NCI-H345 (cell line): ENCODE data around the gene STK32C.
A peak's percentile ranks its signal among the peaks of the same experiment; 100 is the strongest.

ENCODE experiments used
- DNase-seq: peaks from one replicate; lab custom pipeline; 2025; lab: John Stamatoyannopoulos, UW

Gene STK32C

DNA sequence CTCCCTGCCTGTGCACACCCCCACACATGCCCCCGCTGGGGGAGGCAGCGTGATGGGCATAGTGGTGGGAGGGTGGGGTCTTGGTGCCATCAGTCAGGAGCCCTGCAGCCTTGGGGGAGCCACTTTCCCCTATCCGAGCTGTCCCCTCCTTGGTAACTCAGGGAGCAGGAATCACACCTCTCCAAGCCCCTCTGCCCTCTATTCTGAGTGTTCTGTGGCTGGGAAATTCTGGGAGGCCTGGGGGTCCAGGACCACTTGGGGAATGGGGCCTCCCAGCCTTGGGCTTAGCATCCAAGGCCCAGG lies 109.7 kb downstream of the STK32C start:
- no peak for DNase-seq

DNA sequence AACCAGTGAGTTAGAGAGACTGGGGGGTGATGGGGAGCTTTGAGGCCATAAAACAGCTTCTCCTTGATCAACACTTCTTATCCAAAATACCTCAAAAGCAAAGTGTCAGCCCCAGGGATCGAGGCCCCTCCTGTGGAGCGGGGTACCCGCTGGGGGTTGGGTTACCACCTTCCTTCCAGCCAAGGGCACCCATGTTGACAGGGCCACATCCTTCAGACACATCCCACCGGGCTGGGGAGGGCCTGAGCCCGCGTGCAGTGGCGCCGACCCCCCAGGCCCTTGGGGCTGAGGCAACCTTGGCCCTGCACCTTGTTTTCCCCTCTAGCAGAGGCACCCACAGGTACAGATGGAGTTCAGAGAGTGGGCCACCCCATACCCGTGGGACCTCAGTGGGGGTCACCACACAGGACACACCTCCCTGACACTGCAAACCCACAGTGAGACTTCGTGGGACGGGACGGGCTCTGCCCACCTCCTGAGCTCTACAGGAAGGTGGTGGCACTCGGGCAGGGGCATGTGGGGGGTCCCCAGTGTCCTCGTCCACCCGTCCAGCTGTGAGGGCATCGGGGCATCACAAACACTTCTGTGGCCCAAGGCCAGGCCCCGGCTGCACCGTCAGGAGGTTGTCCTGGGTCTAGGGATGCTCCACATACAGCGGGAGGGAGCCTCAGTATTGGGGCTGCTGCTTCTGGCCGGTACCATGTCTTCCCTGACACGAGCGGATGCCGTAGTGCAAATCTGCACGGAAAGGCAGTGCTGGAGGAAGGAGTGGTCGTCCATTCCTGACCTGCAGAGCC lies 110.3 kb downstream of the STK32C start:
- DNase-seq, result no peak

- no peak for DNase-seq
These were observed 111.3 kb downstream of the STK32C start for GRCh38 chr10:132196178-132197113.

DNA sequence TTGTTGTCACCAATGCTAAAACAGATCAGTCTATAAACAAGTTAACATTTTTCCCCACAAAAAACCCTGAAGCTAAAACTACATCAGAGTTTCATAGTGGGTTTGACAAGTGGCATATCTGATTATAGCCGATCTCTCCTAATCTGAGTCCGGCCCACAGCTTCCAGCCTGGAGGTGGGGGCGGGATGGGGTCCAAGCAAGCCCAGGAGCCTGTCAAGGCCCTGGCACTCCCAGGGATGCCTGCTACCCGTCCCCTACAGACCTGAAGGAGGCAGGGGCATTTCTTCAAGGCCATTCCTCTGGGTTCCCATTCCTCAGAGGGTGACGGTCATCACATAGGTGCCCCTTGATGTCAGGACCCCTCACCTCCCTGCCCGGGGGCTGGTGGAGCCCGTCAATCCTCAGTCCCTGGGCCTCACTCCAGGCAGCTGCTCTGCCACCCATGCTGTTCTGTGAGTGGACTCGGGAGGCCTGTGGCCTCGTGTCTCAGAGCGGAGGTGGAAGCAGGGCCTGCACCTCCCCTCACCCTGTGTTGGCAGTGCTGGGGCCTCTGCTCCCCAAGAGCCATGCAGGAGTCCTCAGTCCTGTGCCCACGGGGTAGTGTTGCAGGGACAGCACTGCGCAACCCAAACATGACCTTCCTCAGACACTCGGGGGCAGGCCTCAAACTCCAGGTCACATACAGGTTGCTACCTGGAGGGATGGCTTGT lies 112.2 kb downstream of the STK32C start:
- no peak for DNase-seq

DNA sequence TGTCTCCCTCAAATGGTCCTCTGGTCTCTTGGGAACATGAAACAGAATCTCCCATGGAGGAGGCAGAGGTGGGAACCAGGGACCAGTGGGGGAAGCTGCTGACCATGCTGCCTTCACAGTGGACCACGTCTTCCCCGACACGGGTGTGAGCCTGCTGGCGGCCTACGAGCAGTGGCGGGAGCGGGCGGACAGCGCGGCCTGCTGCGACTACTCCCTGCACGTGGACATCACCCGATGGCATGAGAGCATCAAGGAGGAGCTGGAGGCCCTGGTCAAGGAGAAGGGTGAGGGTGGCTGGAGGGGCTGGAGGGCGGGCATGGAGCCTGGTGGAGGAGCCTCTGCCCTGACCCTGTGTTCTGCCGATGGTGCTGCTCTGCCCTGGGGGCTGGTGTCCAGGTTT lies 113.0 kb downstream of the STK32C start:
- no peak for DNase-seq

- no peak for DNase-seq
These were observed 113.7 kb downstream of the STK32C start for GRCh38 chr10:132193907-132194552.

- DNase-seq, result no peak
These were observed 114.6 kb downstream of the STK32C start for GRCh38 chr10:132192991-132193665.

GRCh38 chr10:132192076-132192975 lies 115.4 kb downstream of the STK32C start:
- DNase-seq, result no peak

- no peak for DNase-seq
These were observed 117.8 kb downstream of the STK32C start for GRCh38 chr10:132189810-132190422.

- no peak for DNase-seq
These were observed 118.7 kb downstream of the STK32C start for GRCh38 chr10:132189016-132189415.

DNA sequence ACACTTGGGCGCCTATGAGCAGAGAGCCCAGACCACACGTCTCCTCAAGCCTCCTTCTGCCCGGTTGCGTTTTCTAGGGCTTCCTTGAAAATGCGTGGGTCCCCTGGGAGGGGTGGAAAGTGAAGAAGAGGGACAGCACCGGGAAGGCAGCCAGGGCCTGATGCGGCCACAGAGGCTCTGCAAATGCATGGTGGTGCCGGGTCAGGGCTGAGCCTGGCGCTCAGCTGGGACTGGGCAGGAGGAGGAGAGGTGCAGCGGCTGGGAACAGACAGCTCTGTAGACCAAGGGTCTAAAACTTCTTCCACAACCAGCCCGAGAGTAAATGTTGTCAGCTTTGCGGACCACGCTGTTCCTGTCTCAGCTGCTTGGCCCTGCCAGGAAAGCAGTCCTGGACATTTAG lies 119.4 kb downstream of the STK32C start:
- DNase-seq, result no peak

DNA sequence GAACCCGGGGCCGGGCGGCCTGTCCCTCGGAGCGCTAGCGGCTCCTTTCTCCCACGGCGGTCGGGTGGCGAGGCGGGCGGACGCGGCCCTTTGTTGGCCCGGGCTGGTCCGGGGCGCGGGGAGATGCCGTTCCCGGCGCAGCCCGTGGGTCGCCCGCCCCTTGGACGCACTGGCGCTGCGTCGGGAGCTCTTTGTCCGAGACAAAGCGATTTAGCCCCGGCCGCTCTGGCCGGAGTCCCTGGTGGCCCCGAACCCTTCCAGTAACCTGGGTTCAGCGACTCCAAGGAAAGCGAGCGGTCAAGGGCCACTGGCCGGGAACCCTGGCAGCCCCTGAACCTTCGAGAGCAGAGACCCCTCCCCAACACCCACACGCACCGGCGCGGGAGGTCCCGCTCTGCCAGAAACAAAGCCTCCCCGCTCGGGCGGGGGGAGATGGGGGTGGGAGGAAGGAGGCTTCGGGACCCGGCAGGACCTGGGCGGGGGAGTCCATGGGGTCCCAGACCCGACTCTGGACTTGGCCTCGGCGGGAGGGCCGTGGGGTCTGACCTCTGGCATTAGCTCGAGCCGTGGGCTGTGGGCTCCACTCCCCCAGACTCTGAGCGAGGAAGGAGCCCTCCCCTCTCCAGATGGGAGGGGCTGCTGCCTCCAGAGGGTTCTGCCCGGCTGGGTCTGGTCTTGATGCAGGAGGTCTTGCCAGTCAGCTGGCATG lies 120.2 kb downstream of the STK32C start:
- no peak for DNase-seq

DNA sequence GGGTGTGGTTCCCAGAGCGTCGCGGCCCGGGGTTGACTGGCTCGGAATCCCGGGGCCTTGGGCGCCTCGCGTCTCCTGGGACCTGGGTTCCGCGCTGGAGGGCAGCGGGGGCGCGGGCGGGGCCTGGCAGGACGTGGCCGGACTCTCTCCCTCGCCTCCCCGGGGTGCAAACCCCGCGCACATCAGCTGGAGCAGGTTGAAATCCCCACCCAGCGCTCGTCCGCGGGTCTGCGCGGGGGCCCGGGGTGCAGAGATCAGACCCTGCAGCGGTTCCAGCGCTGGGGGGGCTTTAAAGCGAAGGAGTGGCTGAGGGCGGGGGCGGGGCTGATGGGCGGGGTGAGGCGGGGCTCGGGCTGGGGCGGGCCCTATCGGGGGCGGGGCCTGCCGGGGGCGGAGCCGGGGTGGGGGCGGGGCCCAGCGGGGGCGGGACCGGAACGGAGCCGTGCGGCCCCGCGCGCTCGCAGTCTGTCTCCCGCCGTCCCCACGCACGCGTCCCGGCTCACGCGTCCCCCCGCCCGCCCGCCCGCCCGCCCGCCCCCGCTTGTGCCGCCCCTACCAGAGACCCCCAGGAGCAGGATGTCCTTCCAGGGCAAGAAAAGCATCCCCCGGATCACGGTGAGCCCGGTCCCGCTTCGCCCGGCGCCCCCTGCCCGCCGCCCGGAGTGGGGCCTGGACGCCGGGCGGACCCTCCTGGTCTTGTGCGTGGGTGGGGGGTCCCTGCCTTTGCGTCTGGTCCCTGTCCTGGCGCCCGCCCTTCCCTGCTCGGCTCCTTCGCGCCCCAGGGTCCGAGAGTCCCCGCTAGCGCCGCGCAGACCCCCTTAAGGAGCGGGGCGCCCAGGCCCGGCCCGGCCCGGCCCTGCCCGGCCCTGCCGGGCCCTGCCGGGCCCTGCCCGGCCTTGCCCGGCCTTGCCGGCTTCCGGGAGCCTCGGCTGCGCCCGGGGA lies 121.0 kb downstream of the STK32C start, which contains the start of gene DPYSL4:
DPYSL4 (plus strand) TSS at position 461 of the 942 bp plus-strand sequence; CDS start at position 577, 116 bp downstream.
- peak; percentile 56 for DNase-seq

- peak; percentile 53 for DNase-seq
These were observed 121.9 kb downstream of the STK32C start for GRCh38 chr10:132185601-132186487.

- peak; percentile 24 for DNase-seq
These were observed 122.7 kb downstream of the STK32C start for GRCh38 chr10:132184816-132185593.

GRCh38 chr10:132183046-132183445 lies 124.7 kb downstream of the STK32C start:
- DNase-seq, result peak; percentile 71
